Astrocyte (in vitro differentiated cells and primary cell): ENCODE results near the gene TMEM156. TPM values are rescaled to one million over a fixed set of nuclear protein-coding genes. Genes with fewer than 3 reads are reported as not detected.

ENCODE experiments used
- DNase-seq: peaks from one replicate; pipeline ENCODE4 v3.0.0-alpha.2; 2010; ENCODE audit warnings: low read depth
- FAIRE-seq: peaks from 2 replicates; lab custom pipeline; 2011; peaks lifted over from hg19 to GRCh38; lab: Jason Lieb, UNC
- H2AFZ ChIP-seq: 2 replicates; pipeline ENCODE4 v1.6.0; 2012; ENCODE audit warnings: low read depth, low read length, inconsistent platforms
- H3K27ac ChIP-seq: 2 replicates; pipeline ENCODE4 v1.5.1; 2011; ENCODE audit warnings: low read depth, low read length, inconsistent platforms
- H3K27me3 ChIP-seq: 2 replicates; pipeline ENCODE4 v1.6.0; 2011; ENCODE audit warnings: low read length, inconsistent platforms; ENCODE audit not compliant: insufficient read depth
- H3K36me3 ChIP-seq: 2 replicates; pipeline ENCODE4 v1.5.1; 2011; ENCODE audit warnings: low read length, inconsistent platforms; ENCODE audit not compliant: insufficient read depth
- H3K4me1 ChIP-seq: 2 replicates; pipeline ENCODE4 v1.5.1; 2011; ENCODE audit warnings: low read length, inconsistent platforms; ENCODE audit not compliant: insufficient read depth
- H3K4me2 ChIP-seq: 2 replicates; pipeline ENCODE4 v1.6.0; 2012; ENCODE audit warnings: low read length, inconsistent platforms
- H3K4me3 ChIP-seq: 2 replicates; pipeline ENCODE4 v1.5.1; 2011; ENCODE audit warnings: low read depth, mild to moderate bottlenecking, low read length, inconsistent platforms; ENCODE audit not compliant: insufficient read depth
- H3K79me2 ChIP-seq: 2 replicates; pipeline ENCODE4 v1.6.0; 2012; ENCODE audit warnings: mild to moderate bottlenecking, low read length, inconsistent platforms; ENCODE audit not compliant: insufficient read depth
- H3K9ac ChIP-seq: 2 replicates; pipeline ENCODE4 v1.6.0; 2012; ENCODE audit warnings: mild to moderate bottlenecking, low read length, inconsistent platforms
- H3K9me3 ChIP-seq: 2 replicates; pipeline ENCODE4 v1.5.1; 2012; ENCODE audit warnings: low read depth, mild to moderate bottlenecking, low read length, inconsistent platforms; ENCODE audit not compliant: insufficient read depth
- H4K20me1 ChIP-seq: 2 replicates; pipeline ENCODE4 v1.6.0; 2012; ENCODE audit warnings: low read length, inconsistent platforms; ENCODE audit not compliant: insufficient read depth
- H3K27ac Mint-ChIP-seq: one replicate; pipeline ENCODE4 v1.8.0; 2021; ENCODE audit warnings: mild to moderate bottlenecking, mixed read lengths; ENCODE audit not compliant: unreplicated experiment
- H3K27me3 Mint-ChIP-seq: one replicate; pipeline ENCODE4 v1.8.0; 2021; ENCODE audit warnings: low read depth, mixed read lengths; ENCODE audit not compliant: unreplicated experiment
- H3K36me3 Mint-ChIP-seq: one replicate; pipeline ENCODE4 v1.8.0; 2021; ENCODE audit warnings: low read depth, mixed read lengths; ENCODE audit not compliant: unreplicated experiment
- H3K4me1 Mint-ChIP-seq: one replicate; pipeline ENCODE4 v1.8.0; 2021; ENCODE audit warnings: low read depth, mixed read lengths; ENCODE audit not compliant: unreplicated experiment
- H3K4me3 Mint-ChIP-seq: one replicate; pipeline ENCODE4 v1.8.0; 2021; ENCODE audit warnings: mild to moderate bottlenecking, moderate library complexity, mixed read lengths; ENCODE audit not compliant: unreplicated experiment
- H3K9me3 Mint-ChIP-seq: one replicate; pipeline ENCODE4 v1.8.0; 2021; ENCODE audit warnings: mild to moderate bottlenecking, mixed read lengths; ENCODE audit not compliant: unreplicated experiment
- EZH2 ChIP-seq: IDR thresholded peaks from 2 replicates; pipeline ENCODE4 v1.6.1; 2012; ENCODE audit warnings: mild to moderate bottlenecking, low read length, inconsistent platforms; ENCODE audit not compliant: insufficient read depth
- total RNA-seq: library from RNA; stranded (reverse); gene quantifications from 2 replicates; pipeline ENCODE4 v1.2.1, GENCODE V29; 2021
- TF ChIP-seq, protein P1 (sequence below): IDR thresholded peaks from 2 replicates; pipeline ENCODE4 v1.5.1; 2011; ENCODE audit warnings: low read depth, mild to moderate bottlenecking, inconsistent platforms, low read length, moderate library complexity; ENCODE audit not compliant: insufficient read depth

Gene TMEM156
- total RNA-seq, 1 donor from 2014 or later, result 0.59 TPM

DNA sequence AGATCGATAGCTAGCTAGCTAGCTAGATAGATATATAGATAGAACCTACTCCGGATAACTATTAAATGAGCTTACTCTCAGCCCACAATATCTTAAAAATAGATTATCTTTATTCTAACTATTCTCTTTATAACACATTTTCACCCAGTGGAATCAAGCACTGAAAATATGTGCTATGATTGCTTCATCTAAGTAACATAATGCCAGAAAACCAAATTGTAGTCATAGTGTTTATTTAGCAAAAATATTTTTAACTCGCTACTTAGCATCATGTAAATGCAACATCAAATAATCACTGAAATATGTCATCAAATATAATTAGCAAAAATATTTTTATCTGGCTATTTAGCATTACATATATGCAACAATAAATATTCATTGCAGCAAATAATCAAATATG, 1.5 kb downstream of the TMEM156 start:
- Mint-ChIP-seq H3K4me1 (peaks cover 5% of the 10 kb centered on the region), H3K27ac (no peak overlapping the region)
- H3K4me2 ChIP-seq, result peak overlapping the region; percentile 39

DNA sequence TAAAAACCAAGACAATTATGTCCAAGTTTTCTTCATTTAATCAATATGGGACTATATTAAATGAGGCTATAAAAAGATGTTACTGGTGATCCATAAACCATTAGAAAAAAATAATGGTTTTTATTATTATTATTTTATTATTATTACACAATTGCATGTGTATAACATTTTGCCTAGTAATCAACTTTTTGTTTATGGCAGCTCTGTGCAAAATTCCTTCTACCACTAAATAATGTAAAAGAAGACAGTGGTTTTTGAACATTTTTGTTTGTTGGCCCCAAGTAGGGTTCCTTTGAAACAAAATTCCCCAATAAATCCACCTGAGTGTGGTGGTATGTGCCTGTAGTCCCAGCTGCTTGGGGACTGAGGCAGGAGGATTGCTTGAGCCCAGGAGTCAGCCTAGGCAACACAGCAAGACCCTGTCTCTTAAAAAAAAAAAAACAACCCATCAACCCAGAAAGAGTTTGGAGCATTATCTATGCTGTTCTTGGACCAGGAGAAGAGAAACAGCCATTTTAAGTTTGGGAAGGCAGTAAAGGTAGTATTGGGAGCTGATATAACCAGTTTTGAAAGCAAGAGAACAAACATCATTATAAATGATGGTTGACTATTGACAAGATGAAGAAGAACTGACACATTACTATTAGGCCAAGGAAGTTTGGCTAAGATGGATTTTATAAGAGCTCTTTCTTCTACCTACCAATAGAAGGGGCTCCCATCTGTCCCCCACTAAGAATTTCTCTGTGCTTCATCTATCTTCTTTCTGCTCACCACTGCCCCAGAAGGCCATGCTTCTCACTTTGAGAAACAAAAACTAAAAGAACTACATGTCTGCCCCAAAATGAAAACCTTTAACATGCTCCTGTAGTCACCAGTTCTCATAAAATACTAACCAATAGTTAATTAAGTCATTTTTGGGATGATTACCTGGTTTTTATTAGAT, 2.2 kb downstream of the TMEM156 start:
- Histone ChIP-seq H3K4me3 (peak overlapping the region; percentile 20), H3K27ac (no peak overlapping the region), H3K4me1 (peaks cover 18% of the 10 kb centered on the region), H2AFZ (no peak overlapping the region), H3K4me2 (peak overlapping the region; percentile 39), H3K9ac (no peak overlapping the region), H3K9me3 (no peaks in the 10 kb centered on the region), H4K20me1 (no peaks in the 10 kb centered on the region), H3K79me2 (no peaks in the 10 kb centered on the region), H3K36me3 (no peaks in the 10 kb centered on the region), H3K27me3 (no peaks in the 10 kb centered on the region)
- Mint-ChIP-seq H3K36me3 (no peaks in the 10 kb centered on the region), H3K27me3 (no peaks in the 10 kb centered on the region), H3K9me3 (no peaks in the 10 kb centered on the region), H3K27ac (no peak overlapping the region), H3K4me3 (peak overlapping the region; percentile 20), H3K4me1 (peaks cover 8% of the 10 kb centered on the region)
- no peak for TF ChIP-seq EZH2
- TF ChIP-seq, protein P1, sequence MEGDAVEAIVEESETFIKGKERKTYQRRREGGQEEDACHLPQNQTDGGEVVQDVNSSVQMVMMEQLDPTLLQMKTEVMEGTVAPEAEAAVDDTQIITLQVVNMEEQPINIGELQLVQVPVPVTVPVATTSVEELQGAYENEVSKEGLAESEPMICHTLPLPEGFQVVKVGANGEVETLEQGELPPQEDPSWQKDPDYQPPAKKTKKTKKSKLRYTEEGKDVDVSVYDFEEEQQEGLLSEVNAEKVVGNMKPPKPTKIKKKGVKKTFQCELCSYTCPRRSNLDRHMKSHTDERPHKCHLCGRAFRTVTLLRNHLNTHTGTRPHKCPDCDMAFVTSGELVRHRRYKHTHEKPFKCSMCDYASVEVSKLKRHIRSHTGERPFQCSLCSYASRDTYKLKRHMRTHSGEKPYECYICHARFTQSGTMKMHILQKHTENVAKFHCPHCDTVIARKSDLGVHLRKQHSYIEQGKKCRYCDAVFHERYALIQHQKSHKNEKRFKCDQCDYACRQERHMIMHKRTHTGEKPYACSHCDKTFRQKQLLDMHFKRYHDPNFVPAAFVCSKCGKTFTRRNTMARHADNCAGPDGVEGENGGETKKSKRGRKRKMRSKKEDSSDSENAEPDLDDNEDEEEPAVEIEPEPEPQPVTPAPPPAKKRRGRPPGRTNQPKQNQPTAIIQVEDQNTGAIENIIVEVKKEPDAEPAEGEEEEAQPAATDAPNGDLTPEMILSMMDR, result no peak
- FAIRE-seq (no peak), DNase-seq (no peak)

More for the DNA sequence above, 1.5 kb downstream of the TMEM156 start:
- H3K9me3 ChIP-seq, result no peaks in the 10 kb centered on the region
- H3K9ac ChIP-seq, result no peak overlapping the region
- peak overlapping the region; percentile 20 for H3K4me3 ChIP-seq
- H3K36me3 Mint-ChIP-seq, result no peaks in the 10 kb centered on the region
- H3K4me3 Mint-ChIP-seq, result no peak overlapping the region
- DNase-seq, result no peak
- no peak overlapping the region for H2AFZ ChIP-seq
- H3K9me3 Mint-ChIP-seq, result no peaks in the 10 kb centered on the region
- TF ChIP-seq EZH2, result no peak
- TF ChIP-seq, protein P1, result no peak
- H3K27ac ChIP-seq, result no peak overlapping the region
- no peaks in the 10 kb centered on the region for H3K36me3 ChIP-seq
- peaks cover 20% of the 10 kb centered on the region for H3K4me1 ChIP-seq
- no peaks in the 10 kb centered on the region for H3K27me3 ChIP-seq
- no peaks in the 10 kb centered on the region for H4K20me1 ChIP-seq
- no peaks in the 10 kb centered on the region for H3K27me3 Mint-ChIP-seq
- no peak for FAIRE-seq
- no peaks in the 10 kb centered on the region for H3K79me2 ChIP-seq

DNA sequence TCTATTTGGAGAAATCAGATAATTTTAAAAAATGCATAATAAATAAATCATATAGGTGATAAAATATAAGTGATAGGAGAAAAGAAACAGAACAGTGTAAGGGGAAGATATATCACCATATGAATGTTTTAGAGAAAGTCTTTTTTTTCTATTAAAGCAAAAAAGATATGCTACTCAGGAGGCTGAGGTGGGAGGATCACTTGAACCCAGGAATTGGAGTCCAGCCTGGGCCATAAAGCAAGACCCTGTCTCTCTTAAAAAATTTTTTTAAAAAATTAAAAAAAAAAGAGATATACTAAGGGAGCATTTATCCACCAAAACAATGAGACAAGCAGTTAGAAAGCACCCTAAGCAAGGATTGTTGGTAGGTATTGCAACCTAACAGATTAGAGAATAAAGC, 6.1 kb downstream of the TMEM156 start:
- no peak for FAIRE-seq

More for the DNA sequence above, 6.1 kb downstream of the TMEM156 start:
- no peak overlapping the region for H3K4me3 Mint-ChIP-seq
- H3K4me2 ChIP-seq, result no peak overlapping the region
- no peaks in the 10 kb centered on the region for H3K9me3 ChIP-seq
- no peak overlapping the region for H3K27ac Mint-ChIP-seq
- peaks cover 7% of the 10 kb centered on the region for H3K4me1 ChIP-seq
- no peaks in the 10 kb centered on the region for H3K79me2 ChIP-seq
- no peak for TF ChIP-seq EZH2
- TF ChIP-seq, protein P1, result no peak
- no peak overlapping the region for H3K4me3 ChIP-seq
- DNase-seq, result no peak
- no peaks in the 10 kb centered on the region for H4K20me1 ChIP-seq
- no peaks in the 10 kb centered on the region for H3K27me3 Mint-ChIP-seq
- H3K36me3 ChIP-seq, result no peaks in the 10 kb centered on the region
- H2AFZ ChIP-seq, result peak overlapping the region; percentile 31
- H3K9ac ChIP-seq, result no peak overlapping the region
- H3K9me3 Mint-ChIP-seq, result no peaks in the 10 kb centered on the region
- peak overlapping the region; percentile 70 for H3K27ac ChIP-seq
- H3K4me1 Mint-ChIP-seq, result peaks cover 6% of the 10 kb centered on the region
- H3K36me3 Mint-ChIP-seq, result no peaks in the 10 kb centered on the region
- no peaks in the 10 kb centered on the region for H3K27me3 ChIP-seq
